Mesendoderm (in vitro differentiated cells): ENCODE results near the gene KIF6.
"Not testable (repeated sequence)": the region's sequence is repeated elsewhere in the genome, so short reads cannot be mapped to it uniquely, and the experiment has no call there.

Source experiments
- DNase-seq: peaks from one replicate; pipeline ENCODE4 v3.0.0; 2013
- H2AK5ac ChIP-seq: 2 replicates; pipeline ENCODE4 v1.6.1; 2013; ENCODE audit warnings: low read length, inconsistent platforms
- H2BK120ac ChIP-seq: 2 replicates; pipeline ENCODE4 v1.6.1; 2013; ENCODE audit warnings: low read depth, mild to moderate bottlenecking, low read length, moderate library complexity, mixed read lengths
- H2BK15ac ChIP-seq: replicated peaks from 2 replicates; pipeline ENCODE4 v1.6.1; 2013; ENCODE audit warnings: low read depth, mild to moderate bottlenecking, moderate library complexity
- H2BK5ac ChIP-seq: 2 replicates; pipeline ENCODE4 v1.6.1; 2013; ENCODE audit warnings: low read length, inconsistent platforms
- H3K18ac ChIP-seq: 2 replicates; pipeline ENCODE4 v1.6.1; 2013; ENCODE audit warnings: mild to moderate bottlenecking, low read length, mixed read lengths
- H3K23ac ChIP-seq: one replicate; pipeline ENCODE4 v1.6.1; 2013; ENCODE audit warnings: low read length
- H3K27ac ChIP-seq: 2 replicates; pipeline ENCODE4 v1.5.1; 2013; ENCODE audit warnings: low read depth, mild to moderate bottlenecking, inconsistent platforms, low read length, moderate library complexity
- H3K27me3 ChIP-seq: 2 replicates; pipeline ENCODE4 v1.6.1; 2013; ENCODE audit warnings: low read length, control low read depth, mild to moderate bottlenecking, inconsistent platforms; ENCODE audit not compliant: insufficient read depth, poor library complexity
- H3K36me3 ChIP-seq: 2 replicates; pipeline ENCODE4 v1.6.1; 2013; ENCODE audit warnings: low read length, inconsistent platforms; ENCODE audit not compliant: control insufficient read depth, insufficient read depth
- H3K4ac ChIP-seq: one replicate; pipeline ENCODE4 v1.6.1; 2013; ENCODE audit warnings: low read depth, mild to moderate bottlenecking, low read length, moderate library complexity
- H3K4me1 ChIP-seq: 2 replicates; pipeline ENCODE4 v1.6.1; 2013; ENCODE audit warnings: low read depth, low read length, inconsistent platforms; ENCODE audit not compliant: control insufficient read depth
- H3K4me2 ChIP-seq: 2 replicates; pipeline ENCODE4 v1.6.1; 2013; ENCODE audit warnings: low read length
- H3K4me3 ChIP-seq: 2 replicates; pipeline ENCODE4 v1.5.1; 2013; ENCODE audit warnings: mild to moderate bottlenecking, low read length
- H3K56ac ChIP-seq: one replicate; pipeline ENCODE4 v1.6.1; 2013; ENCODE audit warnings: low read length
- H3K79me1 ChIP-seq: 2 replicates; pipeline ENCODE4 v1.6.1; 2013; ENCODE audit warnings: low read length, inconsistent platforms
- H3K79me2 ChIP-seq: 2 replicates; pipeline ENCODE4 v1.6.1; 2013; ENCODE audit warnings: mild to moderate bottlenecking, low read length; ENCODE audit not compliant: control insufficient read depth, insufficient read depth
- H3K9ac ChIP-seq: 2 replicates; pipeline ENCODE4 v1.6.1; 2013; ENCODE audit warnings: low read length, inconsistent platforms
- H4K5ac ChIP-seq: one replicate; pipeline ENCODE4 v1.6.1; 2013; ENCODE audit warnings: low read length
- H4K8ac ChIP-seq: one replicate; pipeline ENCODE4 v1.6.1; 2013; ENCODE audit warnings: low read depth, mild to moderate bottlenecking, control low read depth, low read length, moderate library complexity
- WGBS: extraction: QIAGEN DNeasy Blood & Tissue Kit; methylation state at CpG from one replicate; pipeline ENCODE4 v1.1.7; 2013; ENCODE audit warnings: low lambda C conversion rate, missing lambda C conversion rate; ENCODE audit not compliant: insufficient coverage; ENCODE audit errors: extremely low coverage; 5-methylcytosine and 5-hydroxymethylcytosine counted together

The KIF6 gene

GRCh38 chr6:39681674-39682121, 43.5 kb downstream of the KIF6 start:
- no peak overlapping the region for H2BK15ac ChIP-seq
- no peak overlapping the region for H3K18ac ChIP-seq
- no peak overlapping the region for H2AK5ac ChIP-seq
- no peaks in the 10 kb centered on the region for H3K36me3 ChIP-seq
- no peak overlapping the region for H3K4me3 ChIP-seq
- no peak overlapping the region for H3K4ac ChIP-seq
- no peak overlapping the region for H3K4me2 ChIP-seq
- H3K79me1 ChIP-seq: no peaks in the 10 kb centered on the region
- H3K23ac ChIP-seq: no peak overlapping the region
- H4K8ac ChIP-seq: no peak overlapping the region
- H4K5ac ChIP-seq: no peak overlapping the region
- no peak overlapping the region for H3K27ac ChIP-seq
- WGBS: no CpG with 5 or more reads among the region's 4 CpGs
- H3K56ac ChIP-seq: no peak overlapping the region
- H3K4me1 ChIP-seq: no peaks in the 10 kb centered on the region
- H2BK120ac ChIP-seq: no peak overlapping the region
- H3K27me3 ChIP-seq: no peaks in the 10 kb centered on the region
- no peaks in the 10 kb centered on the region for H3K79me2 ChIP-seq
- H2BK5ac ChIP-seq: no peak overlapping the region
- H3K9ac ChIP-seq: no peak overlapping the region
- no peak for DNase-seq

- Histone ChIP-seq H3K4me1 (no peaks in the 10 kb centered on the region), H3K27ac (no peak overlapping the region), H3K18ac (no peak overlapping the region), H4K8ac (no peak overlapping the region), H2BK15ac (no peak overlapping the region), H4K5ac (no peak overlapping the region), H3K4ac (no peak overlapping the region), H3K79me1 (no peaks in the 10 kb centered on the region), H3K9ac (no peak overlapping the region), H3K23ac (no peak overlapping the region), H2AK5ac (no peak overlapping the region), H2BK120ac (no peak overlapping the region), H3K79me2 (no peaks in the 10 kb centered on the region), H3K56ac (no peak overlapping the region), H2BK5ac (no peak overlapping the region), H3K4me2 (no peak overlapping the region), H3K36me3 (no peaks in the 10 kb centered on the region), H3K4me3 (no peak overlapping the region), H3K27me3 (no peaks in the 10 kb centered on the region)
- WGBS: no CpG with 5 or more reads among the region's 2 CpGs
- DNase-seq: no peak
These were observed 46.3 kb downstream of the KIF6 start for GRCh38 chr6:39678914-39679313.

- not testable (repeated sequence) for H3K4me2 ChIP-seq, H3K18ac ChIP-seq, DNase-seq, H3K4ac ChIP-seq, H3K79me2 ChIP-seq, H2BK5ac ChIP-seq, H3K27me3 ChIP-seq, H3K36me3 ChIP-seq, H3K23ac ChIP-seq, H3K79me1 ChIP-seq, H2BK15ac ChIP-seq, H2AK5ac ChIP-seq, H2BK120ac ChIP-seq, H4K5ac ChIP-seq, H3K9ac ChIP-seq, H3K4me3 ChIP-seq, H3K4me1 ChIP-seq, H4K8ac ChIP-seq, H3K27ac ChIP-seq, H3K56ac ChIP-seq
- WGBS: no CpG with 5 or more reads among the region's 3 CpGs
These were observed 47.9 kb downstream of the KIF6 start for GRCh38 chr6:39677318-39677717.

GRCh38 chr6:39670519-39670918, 54.7 kb downstream of the KIF6 start:
- Histone ChIP-seq H2AK5ac (no peak overlapping the region), H4K8ac (no peak overlapping the region), H3K79me1 (no peaks in the 10 kb centered on the region), H2BK15ac (no peak overlapping the region), H3K23ac (no peak overlapping the region), H3K79me2 (no peaks in the 10 kb centered on the region), H3K36me3 (no peaks in the 10 kb centered on the region), H2BK5ac (no peak overlapping the region), H3K56ac (no peak overlapping the region), H3K4me3 (no peak overlapping the region), H3K4me1 (no peaks in the 10 kb centered on the region), H3K18ac (no peak overlapping the region), H3K27ac (no peak overlapping the region), H3K9ac (no peak overlapping the region), H3K4ac (no peak overlapping the region), H3K27me3 (no peaks in the 10 kb centered on the region), H3K4me2 (no peak overlapping the region), H2BK120ac (no peak overlapping the region), H4K5ac (no peak overlapping the region)
- DNase-seq: no peak
- no CpG with 5 or more reads among the region's 2 CpGs for WGBS

- H3K4ac ChIP-seq: no peak overlapping the region
- no peak overlapping the region for H2AK5ac ChIP-seq
- H3K23ac ChIP-seq: no peak overlapping the region
- no peak overlapping the region for H2BK15ac ChIP-seq
- H3K9ac ChIP-seq: no peak overlapping the region
- no peak overlapping the region for H2BK120ac ChIP-seq
- H2BK5ac ChIP-seq: no peak overlapping the region
- no peak overlapping the region for H3K4me3 ChIP-seq
- no peak overlapping the region for H3K27ac ChIP-seq
- no peak overlapping the region for H3K56ac ChIP-seq
- no CpG with 5 or more reads among the region's 5 CpGs for WGBS
- no peaks in the 10 kb centered on the region for H3K79me2 ChIP-seq
- no peak overlapping the region for H4K5ac ChIP-seq
- no peak overlapping the region for H3K18ac ChIP-seq
- H3K4me2 ChIP-seq: no peak overlapping the region
- no peaks in the 10 kb centered on the region for H3K4me1 ChIP-seq
- no peak for DNase-seq
- H3K79me1 ChIP-seq: no peaks in the 10 kb centered on the region
- H4K8ac ChIP-seq: no peak overlapping the region
- no peaks in the 10 kb centered on the region for H3K27me3 ChIP-seq
- no peaks in the 10 kb centered on the region for H3K36me3 ChIP-seq
These were observed 55.2 kb downstream of the KIF6 start for GRCh38 chr6:39669973-39670342.

- H2BK15ac ChIP-seq: no peak overlapping the region
- H3K56ac ChIP-seq: no peak overlapping the region
- no peak overlapping the region for H2AK5ac ChIP-seq
- no CpG with 5 or more reads among the region's 8 CpGs for WGBS
- no peaks in the 10 kb centered on the region for H3K79me2 ChIP-seq
- no peak overlapping the region for H4K8ac ChIP-seq
- no peaks in the 10 kb centered on the region for H3K27me3 ChIP-seq
- H3K4ac ChIP-seq: no peak overlapping the region
- no peak overlapping the region for H2BK120ac ChIP-seq
- no peaks in the 10 kb centered on the region for H3K79me1 ChIP-seq
- H3K27ac ChIP-seq: no peak overlapping the region
- no peak overlapping the region for H3K18ac ChIP-seq
- no peak overlapping the region for H2BK5ac ChIP-seq
- H3K9ac ChIP-seq: no peak overlapping the region
- H4K5ac ChIP-seq: no peak overlapping the region
- no peak for DNase-seq
- H3K23ac ChIP-seq: no peak overlapping the region
- no peak overlapping the region for H3K4me3 ChIP-seq
- no peaks in the 10 kb centered on the region for H3K4me1 ChIP-seq
- no peak overlapping the region for H3K4me2 ChIP-seq
- H3K36me3 ChIP-seq: no peaks in the 10 kb centered on the region
These were observed 55.8 kb downstream of the KIF6 start for GRCh38 chr6:39669207-39669972.
